GM12874 (cell line): Measurements from ENCODE around the gene BRS3.

Experiments
- TF ChIP-seq, protein P1 (sequence below): IDR thresholded peaks from 2 replicates; pipeline ENCODE4 v1.5.1; 2011; ENCODE audit warnings: low read depth, mild to moderate bottlenecking, control low read depth, low read length, moderate library complexity; ENCODE audit not compliant: insufficient read depth

The BRS3 gene

GRCh38 chrX:136528645-136529315 is 41.0 kb downstream of the BRS3 start:
- TF ChIP-seq, protein P1, sequence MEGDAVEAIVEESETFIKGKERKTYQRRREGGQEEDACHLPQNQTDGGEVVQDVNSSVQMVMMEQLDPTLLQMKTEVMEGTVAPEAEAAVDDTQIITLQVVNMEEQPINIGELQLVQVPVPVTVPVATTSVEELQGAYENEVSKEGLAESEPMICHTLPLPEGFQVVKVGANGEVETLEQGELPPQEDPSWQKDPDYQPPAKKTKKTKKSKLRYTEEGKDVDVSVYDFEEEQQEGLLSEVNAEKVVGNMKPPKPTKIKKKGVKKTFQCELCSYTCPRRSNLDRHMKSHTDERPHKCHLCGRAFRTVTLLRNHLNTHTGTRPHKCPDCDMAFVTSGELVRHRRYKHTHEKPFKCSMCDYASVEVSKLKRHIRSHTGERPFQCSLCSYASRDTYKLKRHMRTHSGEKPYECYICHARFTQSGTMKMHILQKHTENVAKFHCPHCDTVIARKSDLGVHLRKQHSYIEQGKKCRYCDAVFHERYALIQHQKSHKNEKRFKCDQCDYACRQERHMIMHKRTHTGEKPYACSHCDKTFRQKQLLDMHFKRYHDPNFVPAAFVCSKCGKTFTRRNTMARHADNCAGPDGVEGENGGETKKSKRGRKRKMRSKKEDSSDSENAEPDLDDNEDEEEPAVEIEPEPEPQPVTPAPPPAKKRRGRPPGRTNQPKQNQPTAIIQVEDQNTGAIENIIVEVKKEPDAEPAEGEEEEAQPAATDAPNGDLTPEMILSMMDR = no peak

- TF ChIP-seq, protein P1 = no peak
Measured at GRCh38 chrX:136529795-136530194, 42.0 kb downstream of the BRS3 start.

GRCh38 chrX:136531951-136532350 is 44.2 kb downstream of the BRS3 start, which contains the start of gene VGLL1:
Gene VGLL1 (plus strand): TSS chrX:136532215. CDS start chrX:136536021, 3,806 bp downstream.
- TF ChIP-seq, protein P1 = no peak

- TF ChIP-seq, protein P1 = no peak
Measured at GRCh38 chrX:136534131-136534530, 46.4 kb downstream of the BRS3 start.

DNA sequence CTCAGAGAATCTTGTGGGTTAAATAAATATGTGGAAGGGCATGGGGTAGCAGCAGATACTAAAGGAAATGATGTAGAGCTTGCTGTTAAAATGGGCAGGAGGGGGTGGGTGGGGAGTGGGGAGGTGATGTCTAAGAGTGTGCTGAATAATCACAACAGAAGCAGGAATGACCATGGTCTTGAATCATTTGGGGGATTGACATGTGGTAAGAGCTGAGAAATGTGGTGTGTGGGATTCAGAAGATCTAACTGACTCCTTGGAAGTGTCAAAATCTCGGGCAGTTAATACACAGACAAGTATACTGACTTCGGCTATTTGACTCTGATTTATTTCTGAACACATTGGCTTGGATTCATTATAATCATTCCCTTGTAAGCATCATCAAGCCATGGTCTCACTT is 51.1 kb downstream of the BRS3 start:
- TF ChIP-seq, protein P1 = no peak

DNA sequence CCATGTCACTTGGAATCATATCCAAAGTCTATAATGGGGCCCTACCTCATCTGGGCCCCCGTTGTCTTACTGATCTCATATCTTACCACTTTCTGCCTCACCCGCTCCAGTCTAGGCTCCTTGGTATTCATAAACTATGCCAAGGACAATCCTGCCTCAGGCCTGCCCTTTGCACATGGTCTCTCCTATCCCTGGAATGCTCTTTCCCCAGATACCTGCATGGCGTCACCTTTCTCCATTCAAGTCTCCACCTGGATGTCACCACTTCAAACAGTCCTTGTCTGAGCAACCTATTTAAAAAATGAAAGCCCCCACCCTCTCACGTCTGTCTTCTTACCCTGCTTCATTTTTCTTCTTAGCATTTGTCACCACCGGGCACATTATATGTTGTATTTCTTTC is 52.5 kb downstream of the BRS3 start:
- TF ChIP-seq, protein P1 = no peak

- TF ChIP-seq, protein P1 = no peak
Measured at GRCh38 chrX:136541294-136541693, 53.5 kb downstream of the BRS3 start.
